Upper lobe of left lung (tissue), 6 donors: ENCODE measurements around the gene ACVR1B. TPM values are rescaled to one million over a fixed set of nuclear protein-coding genes. Genes with fewer than 3 reads are reported as not detected.
A peak's percentile ranks its signal among the peaks of the same experiment; 100 is the strongest.

Experiments
- ATAC-seq, 2 donors: fragments of 200-7000 bp; cut with Tn5 transposase; one replicate each; pipeline ENCODE4 v1.9.1; 2022; ENCODE audit warnings: mild to moderate bottlenecking in 2 of 2, moderate library complexity in 2 of 2; ENCODE audit not compliant: low FRiP score in 2 of 2
- DNase-seq, 2 donors: peaks; one replicate each; pipeline ENCODE4 v3.0.0-alpha.2; 2019 to 2020
- H3K27ac ChIP-seq, 4 donors: fragments of 200-600 bp; sonication (generic); one replicate each; pipeline ENCODE4 v1.5.1; 2016 to 2019
- H3K27me3 ChIP-seq, 4 donors: fragments of 200-600 bp; sonication (generic); one replicate each; pipeline ENCODE4 v1.5.1; 2017 to 2019
- H3K36me3 ChIP-seq, 4 donors: fragments of 200-600 bp; sonication (generic); one replicate each; pipeline ENCODE4 v1.5.1; 2016 to 2019
- H3K4me1 ChIP-seq, 4 donors: fragments of 200-600 bp; sonication (generic); one replicate each; pipeline ENCODE4 v1.5.1; 2018 to 2019
- H3K4me3 ChIP-seq, 4 donors: fragments of 200-600 bp; sonication (generic); one replicate each; pipeline ENCODE4 v1.5.1; 2017 to 2019; ENCODE audit warnings: mild to moderate bottlenecking in 2 of 4, moderate library complexity in 1 of 4
- H3K9me3 ChIP-seq, 4 donors: fragments of 200-600 bp; sonication (generic); one replicate each; pipeline ENCODE4 v1.5.1; 2018 to 2019
- CTCF ChIP-seq, 6 experiments: fragments of 450-650 bp in 4 of 6; fragments of 200-600 bp in 2 of 6; sonication (generic) in 2 of 6; IDR thresholded peaks; one replicate each; pipeline ENCODE4 v1.5.1; 2016 to 2019; ENCODE audit warnings: antibody characterized with exemption in 6 of 6
- EP300 ChIP-seq, 4 donors: sonication (generic); formaldehyde crosslinking; IDR thresholded peaks; one replicate each; pipeline ENCODE4 v1.5.1; 2017; ENCODE audit warnings: antibody characterized with exemption in 4 of 4, control low read depth in 2 of 4
- POLR2A ChIP-seq, 4 donors: fragments of 450-650 bp; IDR thresholded peaks; one replicate each; pipeline ENCODE4 v1.5.1; 2016 to 2017; ENCODE audit warnings: antibody characterized with exemption in 4 of 4, mild to moderate bottlenecking in 2 of 4
- POLR2AphosphoS5 ChIP-seq, 2 donors: sonication (generic); formaldehyde crosslinking; IDR thresholded peaks; one replicate each; pipeline ENCODE4 v1.5.1; 2017; ENCODE audit warnings: antibody characterized with exemption in 2 of 2
- WGBS, 2 donors: methylation state at CpG; one replicate each; pipeline ENCODE4 v1.1.5; 2017 to 2018; 5-methylcytosine and 5-hydroxymethylcytosine counted together
- total RNA-seq, 6 donors: library from RNA; depleted of rRNA in 4 of 6; stranded (reverse); fragments of >200 nt in 4 of 6; gene quantifications; one replicate each; pipeline versions ENCODE4 v1.1.0 to v1.2.1, GENCODE V29; 2016 to 2021
- donor health status: DM: no; HTN: no; CAD: no; lungs with moderate emphysema.
- donor health status: DM: no; HTN: yes; CAD: no; lungs with severe emphysema.

The ACVR1B gene
- total RNA-seq, 6 donors from 2014 or later = 13.0 to 44.9 (median 23.6) TPM

- H3K4me3 ChIP-seq = no peak overlapping the region
- TF ChIP-seq POLR2A (IDR thresholded peaks at IDR 0.05) (no peak), EP300 (IDR thresholded peaks at IDR 0.05) (no peak), CTCF (IDR thresholded peaks at IDR 0.05) (no peak), POLR2AphosphoS5 (IDR thresholded peaks at IDR 0.05) (no peak)
- peaks cover 0 to 12% (median 0%) of the 10 kb centered on the region in 4 donors for H3K36me3 ChIP-seq
- DNase-seq (no peak), ATAC-seq (no peak)
- H3K4me1 ChIP-seq = peaks cover 36 to 62% (median 47%) of the 10 kb centered on the region in 4 donors
- H3K9me3 ChIP-seq = no peaks in the 10 kb centered on the region
- no peaks in the 10 kb centered on the region for H3K27me3 ChIP-seq
- peak overlapping the region in 1 of 4 donors; percentile 62 for H3K27ac ChIP-seq
- WGBS, 2 donors = 95 to 100% methylated on average over 4 of the region's 4 CpGs
Measured at GRCh38 chr12:51959921-51960320, 8.4 kb downstream of the ACVR1B start.

DNA sequence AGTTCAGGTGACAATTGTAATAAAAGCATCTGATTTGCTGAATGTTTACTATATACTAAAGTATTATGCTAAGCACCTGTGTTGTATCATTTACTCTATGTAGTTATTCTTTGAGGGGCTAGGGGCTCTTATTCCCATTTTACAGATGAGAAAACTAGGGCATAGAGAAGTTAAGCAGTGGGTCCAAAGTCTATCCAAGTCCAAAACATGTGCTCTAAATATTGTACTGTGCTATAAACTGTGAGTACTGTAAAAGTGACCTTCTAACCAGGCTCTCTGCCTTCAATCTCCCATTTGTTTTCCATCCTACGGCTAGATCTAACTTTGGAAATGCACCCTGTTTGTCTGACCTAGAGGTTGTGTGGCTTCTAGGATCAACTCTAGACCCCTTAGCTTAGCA lies 9.0 kb downstream of the ACVR1B start:
- no peak for ATAC-seq
- no peaks in the 10 kb centered on the region for H3K9me3 ChIP-seq
- peaks cover 30 to 56% (median 42%) of the 10 kb centered on the region in 4 donors for H3K4me1 ChIP-seq
- H3K36me3 ChIP-seq = peaks cover 0 to 12% (median 0%) of the 10 kb centered on the region in 4 donors
- H3K27ac ChIP-seq = peak overlapping the region in 1 of 4 donors; percentile 23
- H3K27me3 ChIP-seq = no peaks in the 10 kb centered on the region
- no peak for DNase-seq
- TF ChIP-seq POLR2A (IDR thresholded peaks at IDR 0.05) (no peak), EP300 (IDR thresholded peaks at IDR 0.05) (no peak), POLR2AphosphoS5 (IDR thresholded peaks at IDR 0.05) (no peak), CTCF (IDR thresholded peaks at IDR 0.05) (no peak)
- 85 to 92% methylated on average over 1 of the region's 1 CpG for WGBS, 2 donors
- no peak overlapping the region for H3K4me3 ChIP-seq

GRCh38 chr12:51960890-51961289 lies 9.4 kb downstream of the ACVR1B start:
- H3K4me1 ChIP-seq = peaks cover 26 to 52% (median 39%) of the 10 kb centered on the region in 4 donors
- H3K9me3 ChIP-seq = no peaks in the 10 kb centered on the region
- no peaks in the 10 kb centered on the region for H3K27me3 ChIP-seq
- ATAC-seq (no peak), DNase-seq (no peak)
- peak overlapping the region in 1 of 4 donors; percentile 23 for H3K27ac ChIP-seq
- no peak for TF ChIP-seq CTCF (IDR thresholded peaks at IDR 0.05)
- WGBS, 2 donors = 87 to 88% methylated on average over 4 to 6 of the region's 6 CpGs
- H3K36me3 ChIP-seq = peaks cover 0 to 12% (median 0%) of the 10 kb centered on the region in 4 donors
- H3K4me3 ChIP-seq = no peak overlapping the region

DNA sequence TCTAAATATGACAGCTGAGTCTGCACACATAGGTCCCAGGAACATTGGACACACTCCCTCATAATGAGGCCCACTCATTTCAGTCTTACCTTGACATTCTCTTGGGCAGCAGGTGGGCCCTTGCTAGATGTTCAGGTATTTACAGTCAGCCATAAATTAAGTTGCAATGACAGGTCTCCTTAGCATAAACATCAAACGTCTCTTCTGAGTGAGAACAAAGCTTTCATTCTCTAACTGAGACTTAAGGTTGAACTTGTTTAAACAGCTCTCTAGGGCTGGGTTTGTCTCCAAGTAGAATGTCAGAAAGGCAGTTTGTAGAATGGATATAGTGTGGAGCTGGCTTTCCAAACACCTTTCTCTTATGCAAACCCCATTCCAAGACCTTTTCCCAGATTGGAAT lies 10.3 kb downstream of the ACVR1B start:
- WGBS, 2 donors = 8 to 29% methylated on average over 1 of the region's 1 CpG
- TF ChIP-seq POLR2A (IDR thresholded peaks at IDR 0.05) (no peak), CTCF (IDR thresholded peaks at IDR 0.05) (no peak), POLR2AphosphoS5 (IDR thresholded peaks at IDR 0.05) (no peak), EP300 (IDR thresholded peaks at IDR 0.05) (no peak)
- peaks cover 0 to 12% (median 0%) of the 10 kb centered on the region in 4 donors for H3K36me3 ChIP-seq
- no peak for DNase-seq
- no peak overlapping the region for H3K4me3 ChIP-seq
- ATAC-seq = no peak
- H3K4me1 ChIP-seq = peaks cover 24 to 48% (median 38%) of the 10 kb centered on the region in 4 donors
- H3K27me3 ChIP-seq = no peaks in the 10 kb centered on the region
- no peaks in the 10 kb centered on the region for H3K9me3 ChIP-seq
- peak overlapping the region; percentile 8 to 18 (median 13) for H3K27ac ChIP-seq

- 61 to 66% methylated on average over 3 of the region's 3 CpGs for WGBS, 2 donors
- ATAC-seq = no peak
- no peak overlapping the region for H3K27ac ChIP-seq
Measured at GRCh38 chr12:51962737-51963136, 11.2 kb downstream of the ACVR1B start.

More at GRCh38 chr12:51962737-51963136, 11.2 kb downstream of the ACVR1B start:
- DNase-seq = no peak
- Histone ChIP-seq H3K27me3 (no peaks in the 10 kb centered on the region), H3K9me3 (no peaks in the 10 kb centered on the region), H3K4me3 (no peak overlapping the region), H3K36me3 (peaks cover 0 to 12% (median 0%) of the 10 kb centered on the region in 4 donors), H3K4me1 (peaks cover 24 to 44% (median 32%) of the 10 kb centered on the region in 4 donors)
- TF ChIP-seq CTCF (IDR thresholded peaks at IDR 0.05) (no peak), EP300 (IDR thresholded peaks at IDR 0.05) (no peak), POLR2A (IDR thresholded peaks at IDR 0.05) (no peak), POLR2AphosphoS5 (IDR thresholded peaks at IDR 0.05) (no peak)
